ENCODE results near the gene BCL3. TPM values are rescaled to one million over a fixed set of nuclear protein-coding genes. Genes with fewer than 3 reads are reported as not detected.

BCL3 gene
- total and polyA plus RNA-seq, 2 of the 13 experiments (the other 11 are each of a cell fraction or from before 2014, with no cell fraction given), result 2.3 to 4.0 TPM

DNA sequence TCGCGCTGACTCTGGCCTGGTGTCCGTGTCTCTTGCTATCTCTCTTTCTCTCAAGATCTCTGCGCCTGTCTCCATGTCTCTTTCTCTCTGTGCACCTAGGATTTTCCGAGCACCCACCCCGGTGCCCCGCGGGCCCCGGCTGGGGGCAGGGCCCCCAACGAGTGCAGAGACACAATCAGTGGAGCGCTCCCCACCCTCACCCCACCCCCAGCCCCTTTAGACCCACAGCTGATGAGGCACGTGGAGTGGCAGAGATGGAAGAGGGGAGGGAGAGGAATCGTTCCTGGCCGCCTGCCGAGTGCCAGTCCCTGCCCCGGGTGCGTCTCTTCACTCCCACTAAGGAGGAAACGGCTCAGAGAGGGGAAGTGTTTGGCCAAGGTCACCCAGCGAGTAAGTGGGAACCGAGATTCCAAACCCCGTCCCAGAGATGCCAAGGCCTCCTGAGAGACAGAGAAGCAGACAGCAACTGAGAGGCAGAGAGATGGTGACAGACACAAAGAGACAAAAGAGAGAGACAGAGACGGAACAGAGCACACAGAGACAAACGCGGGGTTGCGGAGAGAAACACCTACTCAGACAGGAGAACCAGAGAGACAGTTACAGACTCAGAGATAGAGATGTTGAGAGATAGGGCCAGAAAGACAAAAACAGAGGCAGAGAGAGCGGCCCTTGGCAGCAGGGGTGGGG lies 626 bp upstream of the BCL3 start (continued):
- TF ChIP-seq MED8 (CRISPR knock-in tag; IDR thresholded peaks at IDR 0.05; ENCODE audit: insufficient replicate concordance) (peak; percentile 30), ZNF776 (CRISPR knock-in tag; IDR thresholded peaks at IDR 0.05) (0 out of 2 replicates have a peak, but pooled peaks have one; percentile 38), NR2F1 (CRISPR knock-in tag; IDR thresholded peaks at IDR 0.05) (no peak), TOE1 (CRISPR knock-in tag; IDR thresholded peaks at IDR 0.05) (no peak), JUN (CRISPR knock-in tag; IDR thresholded peaks at IDR 0.05) (no peak), ZNF782 (CRISPR knock-in tag; IDR thresholded peaks at IDR 0.05; ENCODE audit: borderline replicate concordance) (no peak), CC2D1A (CRISPR knock-in tag; IDR thresholded peaks at IDR 0.05) (no peak), POLR2AphosphoS5 (IDR thresholded peaks at IDR 0.05; ENCODE audit: low read depth, low read length) (peak; percentile 52; the same call in 1 of the 2 replicates), ZNF235 (CRISPR knock-in tag; IDR thresholded peaks at IDR 0.05; ENCODE audit: borderline replicate concordance) (0 out of 2 replicates have a peak, but pooled peaks have one; percentile 5), ZNF777 (CRISPR knock-in tag; IDR thresholded peaks at IDR 0.05) (no peak), ZNF816 (CRISPR knock-in tag; IDR thresholded peaks at IDR 0.05; ENCODE audit: borderline replicate concordance) (no peak), SETDB1 (CRISPR knock-in tag; IDR thresholded peaks at IDR 0.05; ENCODE audit: borderline replicate concordance) (no peak), ZNF614 (CRISPR knock-in tag; IDR thresholded peaks at IDR 0.05; ENCODE audit: borderline replicate concordance) (no peak), ZNF773 (CRISPR knock-in tag; IDR thresholded peaks at IDR 0.05; ENCODE audit: borderline replicate concordance) (no peak), TOPORS (CRISPR knock-in tag; IDR thresholded peaks at IDR 0.05) (no peak), ETV6 (CRISPR knock-in tag; conservative IDR thresholded peaks at IDR 0.05) (no peak), ZNF768 (CRISPR knock-in tag; IDR thresholded peaks at IDR 0.05) (peak; percentile 96), MXD1 (CRISPR knock-in tag; IDR thresholded peaks at IDR 0.05) (no peak), HMGA1 (CRISPR knock-in tag; conservative IDR thresholded peaks at IDR 0.05) (no peak), TBX2 (CRISPR knock-in tag; IDR thresholded peaks at IDR 0.05; ENCODE audit: borderline replicate concordance) (no peak), SRSF9 (IDR thresholded peaks at IDR 0.05; ENCODE audit: borderline replicate concordance, insufficient read depth, low read depth, low read length, poor library complexity, severe bottlenecking) (no peak)
- TF ChIP-seq, protein P1, sequence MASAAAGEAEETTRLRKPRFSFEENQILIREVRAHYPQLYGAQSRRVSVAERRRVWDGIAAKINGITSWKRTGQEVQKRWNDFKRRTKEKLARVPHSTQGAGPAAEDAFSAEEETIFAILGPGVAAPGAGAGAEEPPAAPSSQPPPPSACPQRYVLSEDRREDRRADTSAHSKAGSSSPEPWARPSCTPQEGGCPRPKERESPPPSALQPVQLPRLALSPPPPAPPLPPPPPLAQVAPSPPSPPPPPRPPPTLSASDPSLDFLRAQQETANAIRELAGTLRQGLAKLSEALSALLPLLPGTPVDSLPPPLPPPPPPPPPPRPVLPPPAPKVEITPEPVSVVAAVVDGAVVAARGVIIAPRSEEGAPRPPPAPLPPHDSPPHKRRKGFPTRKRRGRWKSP (CRISPR knock-in tag; IDR thresholded peaks at IDR 0.05), result no peak
- TF ChIP-seq, protein P2, sequence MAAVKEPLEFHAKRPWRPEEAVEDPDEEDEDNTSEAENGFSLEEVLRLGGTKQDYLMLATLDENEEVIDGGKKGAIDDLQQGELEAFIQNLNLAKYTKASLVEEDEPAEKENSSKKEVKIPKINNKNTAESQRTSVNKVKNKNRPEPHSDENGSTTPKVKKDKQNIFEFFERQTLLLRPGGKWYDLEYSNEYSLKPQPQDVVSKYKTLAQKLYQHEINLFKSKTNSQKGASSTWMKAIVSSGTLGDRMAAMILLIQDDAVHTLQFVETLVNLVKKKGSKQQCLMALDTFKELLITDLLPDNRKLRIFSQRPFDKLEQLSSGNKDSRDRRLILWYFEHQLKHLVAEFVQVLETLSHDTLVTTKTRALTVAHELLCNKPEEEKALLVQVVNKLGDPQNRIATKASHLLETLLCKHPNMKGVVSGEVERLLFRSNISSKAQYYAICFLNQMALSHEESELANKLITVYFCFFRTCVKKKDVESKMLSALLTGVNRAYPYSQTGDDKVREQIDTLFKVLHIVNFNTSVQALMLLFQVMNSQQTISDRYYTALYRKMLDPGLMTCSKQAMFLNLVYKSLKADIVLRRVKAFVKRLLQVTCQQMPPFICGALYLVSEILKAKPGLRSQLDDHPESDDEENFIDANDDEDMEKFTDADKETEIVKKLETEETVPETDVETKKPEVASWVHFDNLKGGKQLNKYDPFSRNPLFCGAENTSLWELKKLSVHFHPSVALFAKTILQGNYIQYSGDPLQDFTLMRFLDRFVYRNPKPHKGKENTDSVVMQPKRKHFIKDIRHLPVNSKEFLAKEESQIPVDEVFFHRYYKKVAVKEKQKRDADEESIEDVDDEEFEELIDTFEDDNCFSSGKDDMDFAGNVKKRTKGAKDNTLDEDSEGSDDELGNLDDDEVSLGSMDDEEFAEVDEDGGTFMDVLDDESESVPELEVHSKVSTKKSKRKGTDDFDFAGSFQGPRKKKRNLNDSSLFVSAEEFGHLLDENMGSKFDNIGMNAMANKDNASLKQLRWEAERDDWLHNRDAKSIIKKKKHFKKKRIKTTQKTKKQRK (IDR thresholded peaks at IDR 0.05; ENCODE audit: low read length), result no peak
- TF ChIP-seq, protein P3, sequence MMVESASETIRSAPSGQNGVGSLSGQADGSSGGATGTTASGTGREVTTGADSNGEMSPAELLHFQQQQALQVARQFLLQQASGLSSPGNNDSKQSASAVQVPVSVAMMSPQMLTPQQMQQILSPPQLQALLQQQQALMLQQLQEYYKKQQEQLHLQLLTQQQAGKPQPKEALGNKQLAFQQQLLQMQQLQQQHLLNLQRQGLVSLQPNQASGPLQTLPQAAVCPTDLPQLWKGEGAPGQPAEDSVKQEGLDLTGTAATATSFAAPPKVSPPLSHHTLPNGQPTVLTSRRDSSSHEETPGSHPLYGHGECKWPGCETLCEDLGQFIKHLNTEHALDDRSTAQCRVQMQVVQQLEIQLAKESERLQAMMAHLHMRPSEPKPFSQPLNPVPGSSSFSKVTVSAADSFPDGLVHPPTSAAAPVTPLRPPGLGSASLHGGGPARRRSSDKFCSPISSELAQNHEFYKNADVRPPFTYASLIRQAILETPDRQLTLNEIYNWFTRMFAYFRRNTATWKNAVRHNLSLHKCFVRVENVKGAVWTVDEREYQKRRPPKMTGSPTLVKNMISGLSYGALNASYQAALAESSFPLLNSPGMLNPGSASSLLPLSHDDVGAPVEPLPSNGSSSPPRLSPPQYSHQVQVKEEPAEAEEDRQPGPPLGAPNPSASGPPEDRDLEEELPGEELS (CRISPR knock-in tag; IDR thresholded peaks at IDR 0.05), result no peak
